Muscle layer of colon (tissue), 2 donors: ENCODE results near the gene SPATA31E1.
"Not testable (repeated sequence)": the region's sequence is repeated elsewhere in the genome, so short reads cannot be mapped to it uniquely, and the experiment has no call there.

Experiments
- H3K27ac ChIP-seq: one replicate; pipeline ENCODE4 v1.7.0; 2013; ENCODE audit warnings: low read depth, mild to moderate bottlenecking, low read length, moderate library complexity
- H3K27me3 ChIP-seq, 2 donors: one replicate each; pipeline ENCODE4 v1.7.0; 2013; ENCODE audit warnings: low read length in 2 of 2, mild to moderate bottlenecking in 2 of 2; ENCODE audit not compliant: insufficient read depth in 2 of 2, control insufficient read depth in 1 of 2
- H3K36me3 ChIP-seq: one replicate; pipeline ENCODE4 v1.7.0; 2013; ENCODE audit warnings: mild to moderate bottlenecking, low read length; ENCODE audit not compliant: insufficient read depth
- H3K4me1 ChIP-seq: one replicate; pipeline ENCODE4 v1.7.0; 2013; ENCODE audit warnings: mild to moderate bottlenecking, low read length; ENCODE audit not compliant: insufficient read depth
- H3K4me3 ChIP-seq, 2 donors: one replicate each; pipeline ENCODE4 v1.7.0; 2013; ENCODE audit warnings: low read length in 2 of 2, low read depth in 1 of 2, mild to moderate bottlenecking in 1 of 2, moderate library complexity in 1 of 2
- H3K9ac ChIP-seq: one replicate; pipeline ENCODE4 v1.7.0; 2013; ENCODE audit warnings: low read length
- H3K9me3 ChIP-seq: one replicate; pipeline ENCODE4 v1.7.0; 2013; ENCODE audit warnings: mild to moderate bottlenecking, low read length
- donor health status: abdominal sarcoma.
- donor health status: Adenocarcinoma of cecum.

Gene SPATA31E1

DNA sequence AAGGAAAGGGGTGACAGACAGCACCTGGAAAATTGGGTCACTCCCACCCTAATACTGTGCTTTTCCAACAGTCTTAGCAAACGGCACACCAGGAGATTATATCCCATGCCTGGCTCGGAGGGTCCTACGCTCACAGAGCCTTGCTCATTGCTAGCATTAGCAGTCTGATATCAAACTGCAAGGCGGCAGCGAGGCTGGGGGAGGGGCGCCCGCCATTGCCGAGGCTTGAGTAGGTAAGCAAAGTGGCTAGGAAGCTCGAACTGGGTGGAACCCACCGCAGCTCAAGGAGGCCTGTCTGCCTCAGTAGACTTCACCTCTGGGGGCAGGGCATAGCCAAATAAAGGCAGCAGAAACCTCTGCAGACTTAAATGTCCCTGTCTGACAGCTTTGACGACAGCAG, 19.7 kb downstream of the SPATA31E1 start:
- not testable (repeated sequence) for H3K4me3 ChIP-seq, H3K9me3 ChIP-seq, H3K4me1 ChIP-seq, H3K36me3 ChIP-seq, H3K9ac ChIP-seq, H3K27me3 ChIP-seq, H3K27ac ChIP-seq

DNA sequence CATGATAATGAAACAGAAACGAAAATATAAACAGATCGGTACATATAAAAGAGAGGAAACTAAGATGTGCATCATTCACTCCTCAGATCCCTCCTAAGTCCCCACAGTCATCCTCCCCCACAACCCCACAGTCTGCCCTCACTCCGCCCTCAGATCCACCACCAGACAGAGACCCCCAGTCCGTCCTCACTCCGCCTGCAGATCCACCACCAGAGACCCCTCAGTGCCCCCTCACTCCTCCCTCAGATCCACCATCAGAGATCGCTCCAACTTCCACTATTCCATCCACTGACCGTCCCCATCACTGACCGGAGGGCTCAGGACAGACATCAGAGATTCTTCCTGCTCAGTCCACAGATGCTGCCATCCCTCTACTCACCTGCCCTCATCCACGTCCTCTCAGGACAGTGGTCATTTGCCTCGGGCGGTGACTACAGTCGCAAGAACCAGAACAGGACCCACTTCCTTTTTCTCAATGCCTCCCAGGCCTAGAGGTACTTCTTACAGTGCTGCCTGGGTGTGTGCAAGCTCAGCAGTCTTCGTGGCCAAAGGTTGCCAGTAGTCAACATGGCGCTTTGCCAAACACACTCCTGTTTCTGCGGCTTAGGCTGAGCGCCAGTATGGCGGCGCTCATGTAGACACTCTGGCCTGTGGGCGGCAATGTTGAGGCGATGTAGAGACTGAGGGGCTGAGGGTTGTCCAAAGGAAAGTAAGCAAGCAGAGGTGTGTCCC, 26.8 kb downstream of the SPATA31E1 start:
- Histone ChIP-seq H3K9me3 (no peaks in the 10 kb centered on the region), H3K36me3 (no peaks in the 10 kb centered on the region), H3K9ac (no peak overlapping the region), H3K4me1 (no peaks in the 10 kb centered on the region), H3K4me3 (no peak overlapping the region), H3K27ac (no peak overlapping the region), H3K27me3 (no peaks in the 10 kb centered on the region)

DNA sequence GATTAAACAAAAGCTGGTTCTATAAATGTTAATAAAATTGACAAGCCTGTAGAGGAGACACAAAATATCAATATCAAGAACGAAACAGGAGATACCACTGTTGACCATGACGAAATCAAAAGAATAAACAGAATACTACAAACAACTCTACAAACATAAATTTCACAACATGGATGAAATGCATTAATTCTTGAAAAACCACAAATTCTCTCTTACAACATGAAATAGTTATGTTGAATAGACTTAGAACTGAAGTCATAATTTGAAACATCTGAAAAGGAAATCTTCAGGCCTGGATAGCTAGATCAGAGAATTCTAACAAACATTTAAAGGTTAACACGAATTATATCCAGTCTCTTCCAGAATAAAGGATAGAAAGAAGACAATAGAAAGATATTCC, 28.1 kb downstream of the SPATA31E1 start:
- Histone ChIP-seq H3K4me3 (no peak overlapping the region), H3K27me3 (no peaks in the 10 kb centered on the region), H3K4me1 (no peaks in the 10 kb centered on the region), H3K9me3 (no peaks in the 10 kb centered on the region), H3K9ac (no peak overlapping the region), H3K36me3 (no peaks in the 10 kb centered on the region), H3K27ac (no peak overlapping the region)

DNA sequence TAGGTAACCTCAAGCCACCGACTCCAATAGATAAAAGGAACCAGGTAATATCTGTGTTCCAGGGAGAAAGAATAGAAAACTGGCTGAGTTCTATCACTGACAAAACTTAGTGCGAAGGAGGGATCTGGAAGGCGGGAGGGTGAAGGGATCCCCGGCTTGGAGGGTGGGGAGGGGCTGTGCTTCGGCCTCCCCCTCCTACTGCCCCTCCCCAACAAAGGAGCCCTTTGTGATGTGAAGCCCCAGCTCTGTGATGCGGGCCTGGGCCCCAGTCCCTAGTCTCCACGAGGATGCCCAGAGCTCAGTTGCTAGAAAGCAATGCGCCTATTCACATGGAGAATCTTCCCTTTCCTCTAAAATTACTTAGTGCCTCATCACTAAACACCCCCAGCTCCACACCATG, 35.0 kb downstream of the SPATA31E1 start, which contains the start of gene SPATA31C1:
Gene SPATA31C1 (plus strand): TSS at position 301 of the 400 bp plus-strand sequence.
- not testable (repeated sequence) for H3K36me3 ChIP-seq, H3K4me1 ChIP-seq, H3K27me3 ChIP-seq

DNA sequence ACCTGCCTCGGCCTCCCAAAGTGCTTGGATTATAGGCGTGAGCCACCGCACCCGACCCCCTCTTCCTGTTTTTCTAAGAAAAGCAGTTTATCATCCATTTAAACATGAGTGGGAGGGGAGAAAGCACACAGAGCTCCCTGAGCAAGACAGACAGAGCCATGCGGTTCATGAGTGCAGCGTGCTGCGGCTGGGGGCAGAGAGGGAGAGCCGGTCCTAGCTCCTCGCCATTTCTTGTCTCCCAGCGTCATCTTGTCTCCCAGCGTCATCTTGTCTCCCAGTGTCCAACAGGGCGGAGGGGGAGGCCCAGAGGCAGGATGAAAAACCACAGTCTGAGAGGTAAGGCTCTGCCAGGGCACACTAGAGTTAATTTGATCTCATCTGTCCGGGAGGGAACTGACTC, 36.3 kb downstream of the SPATA31E1 start:
- not testable (repeated sequence) for H3K9ac ChIP-seq, H3K4me3 ChIP-seq, H3K9me3 ChIP-seq, H3K36me3 ChIP-seq, H3K4me1 ChIP-seq, H3K27me3 ChIP-seq, H3K27ac ChIP-seq

More for the DNA sequence above, 35.0 kb downstream of the SPATA31E1 start, which contains the start of gene SPATA31C1:
- not testable (repeated sequence) for H3K9ac ChIP-seq, H3K9me3 ChIP-seq, H3K4me3 ChIP-seq, H3K27ac ChIP-seq

DNA sequence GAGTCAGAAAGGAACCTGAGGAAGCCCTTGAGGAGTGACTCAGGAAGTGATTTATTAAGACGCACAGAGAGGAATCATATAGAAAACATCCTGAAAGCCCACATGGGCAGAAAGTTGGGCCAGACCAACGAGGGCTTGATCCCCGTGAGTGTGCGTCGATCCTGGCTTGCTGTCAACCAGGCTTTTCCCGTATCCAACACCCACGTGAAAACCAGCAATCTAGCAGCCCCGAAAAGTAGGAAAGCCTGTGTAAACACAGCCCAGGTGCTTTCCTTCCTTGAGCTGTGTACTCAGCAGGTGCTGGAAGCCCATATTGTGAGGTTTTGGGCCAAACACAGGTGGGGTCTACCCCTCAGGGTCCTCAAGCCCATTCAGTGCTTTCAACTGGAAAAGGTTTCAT, 38.9 kb downstream of the SPATA31E1 start:
- H3K27ac ChIP-seq, H3K4me3 ChIP-seq: not testable (repeated sequence)

DNA sequence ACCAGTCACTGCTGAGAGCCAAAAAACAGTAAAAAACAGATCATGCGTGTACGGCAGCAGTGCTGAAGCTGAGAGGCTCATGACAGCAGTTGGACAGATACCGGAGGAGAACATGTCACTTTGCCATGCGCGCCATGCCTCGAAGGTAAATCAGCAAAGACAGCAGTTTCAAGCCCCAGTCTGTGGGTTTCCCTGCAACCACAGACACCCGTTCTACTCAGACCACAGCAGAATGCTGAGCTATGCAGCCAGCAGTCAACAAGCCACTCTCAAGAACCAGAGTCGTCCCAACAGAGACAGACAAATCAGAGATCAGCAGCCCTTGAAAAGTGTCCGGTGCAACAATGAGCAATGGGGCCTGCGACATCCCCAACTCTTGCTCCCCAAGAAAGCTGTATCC, 40.3 kb downstream of the SPATA31E1 start:
- H3K9me3 ChIP-seq, H3K4me1 ChIP-seq: not testable (repeated sequence)

More for the DNA sequence above, 38.9 kb downstream of the SPATA31E1 start:
- not testable (repeated sequence) for H3K9me3 ChIP-seq, H3K4me1 ChIP-seq, H3K27me3 ChIP-seq, H3K9ac ChIP-seq, H3K36me3 ChIP-seq

DNA sequence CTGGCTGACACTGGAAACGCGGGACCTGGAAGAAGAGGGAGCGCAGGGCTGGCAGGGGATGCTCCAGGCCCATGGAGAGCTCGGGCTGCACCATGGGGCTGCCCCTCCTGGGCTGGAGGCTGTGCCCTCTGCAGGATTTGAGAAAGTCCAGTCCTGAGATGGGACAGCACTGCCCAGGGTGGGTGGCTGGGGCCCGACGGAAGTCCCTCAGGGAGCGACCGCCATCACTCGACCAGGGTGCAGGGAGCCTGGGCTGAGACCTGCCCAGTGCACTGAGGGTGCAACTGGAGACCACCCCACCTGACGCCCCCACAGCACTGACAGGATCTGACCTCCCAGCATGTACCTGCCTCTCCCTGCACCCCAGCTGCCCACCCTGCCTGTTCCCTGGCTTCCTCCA, 42.2 kb downstream of the SPATA31E1 start:
- H3K27me3 ChIP-seq, H3K9ac ChIP-seq, H3K36me3 ChIP-seq, H3K27ac ChIP-seq, H3K9me3 ChIP-seq, H3K4me1 ChIP-seq, H3K4me3 ChIP-seq: not testable (repeated sequence)

More for the DNA sequence above, 40.3 kb downstream of the SPATA31E1 start:
- H3K4me3 ChIP-seq, H3K27ac ChIP-seq, H3K27me3 ChIP-seq, H3K36me3 ChIP-seq, H3K9ac ChIP-seq: not testable (repeated sequence)

DNA sequence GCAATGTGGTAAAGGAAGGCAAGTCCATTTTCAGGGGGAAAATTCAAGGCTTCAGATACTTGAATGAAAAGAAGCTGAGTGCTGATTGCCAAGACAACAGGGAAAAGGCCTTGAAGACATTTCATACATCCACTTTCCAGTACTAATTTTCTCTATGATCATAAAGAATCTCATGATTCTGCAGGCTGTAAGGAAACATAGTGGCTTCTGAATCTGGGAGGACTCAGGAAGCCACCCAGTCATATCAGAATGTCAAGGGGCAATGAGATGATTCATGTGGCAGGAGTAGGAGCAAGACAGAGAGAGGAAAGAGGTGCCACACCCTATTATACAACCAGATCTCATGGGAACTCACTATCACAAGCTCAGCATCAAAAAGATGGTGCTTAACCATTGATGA, 46.5 kb downstream of the SPATA31E1 start:
- H3K4me1 ChIP-seq, H3K4me3 ChIP-seq, H3K9ac ChIP-seq, H3K9me3 ChIP-seq, H3K27ac ChIP-seq, H3K36me3 ChIP-seq, H3K27me3 ChIP-seq: not testable (repeated sequence)

DNA sequence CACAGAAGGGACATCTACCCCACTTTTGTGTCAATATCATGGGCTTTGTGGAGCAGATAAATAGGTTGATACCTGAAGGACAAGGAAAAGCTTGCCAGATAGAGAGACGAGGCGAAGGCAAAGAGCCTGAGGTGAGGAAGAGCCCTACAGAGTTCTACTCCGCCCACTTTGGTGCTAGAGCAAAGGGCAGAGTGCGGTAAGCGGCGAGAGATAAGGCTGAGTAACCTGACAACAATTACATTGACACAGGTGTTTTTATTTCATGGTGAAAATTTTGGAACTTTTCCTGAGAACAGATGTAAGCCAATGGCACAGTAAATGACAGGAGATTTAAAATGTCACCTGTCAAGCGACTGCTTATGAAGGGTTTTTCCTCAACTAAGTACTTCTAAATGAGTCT, 51.8 kb downstream of the SPATA31E1 start:
- not testable (repeated sequence) for H3K36me3 ChIP-seq, H3K9me3 ChIP-seq, H3K27me3 ChIP-seq, H3K4me3 ChIP-seq, H3K27ac ChIP-seq, H3K9ac ChIP-seq, H3K4me1 ChIP-seq

DNA sequence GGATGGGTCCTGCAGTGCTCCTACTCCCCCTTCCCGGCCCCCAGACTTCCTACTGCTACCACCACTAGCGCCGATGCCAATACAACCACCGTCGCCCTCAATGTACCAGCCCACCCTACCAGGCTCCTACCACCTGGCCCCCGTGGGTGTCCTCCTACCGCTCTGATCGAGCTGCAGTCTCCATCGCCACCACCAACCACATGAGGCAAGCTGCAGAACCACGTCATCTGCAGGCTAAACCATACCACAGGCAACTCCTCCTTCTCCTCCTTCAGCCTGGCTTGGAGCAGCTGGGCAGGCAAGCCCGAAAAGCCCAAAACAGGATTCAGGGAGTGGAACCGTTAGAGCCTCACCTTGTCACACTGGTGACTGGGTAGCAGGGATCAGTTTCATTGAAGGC, 54.7 kb downstream of the SPATA31E1 start:
- H3K9ac ChIP-seq, H3K4me3 ChIP-seq, H3K27ac ChIP-seq, H3K9me3 ChIP-seq, H3K36me3 ChIP-seq, H3K4me1 ChIP-seq, H3K27me3 ChIP-seq: not testable (repeated sequence)

DNA sequence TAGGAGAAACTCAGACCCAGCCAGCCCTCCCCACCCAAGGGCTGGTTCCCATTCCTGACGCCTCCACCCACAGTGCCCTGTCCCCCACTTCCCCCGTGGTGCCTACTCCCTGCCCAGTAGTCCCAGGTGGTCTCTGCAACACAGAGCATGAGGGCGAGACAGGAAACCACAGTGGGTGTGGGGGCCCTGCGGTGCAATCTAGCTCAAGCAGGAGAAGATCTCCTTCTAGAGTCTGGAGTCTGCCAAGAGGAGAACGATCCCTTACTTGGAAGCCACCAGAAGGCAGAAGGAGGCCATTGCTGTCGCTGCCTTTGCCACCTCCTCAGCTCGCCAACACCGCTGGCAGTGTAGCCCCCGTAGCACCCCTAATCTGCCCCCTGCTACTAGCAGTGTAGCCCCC, 55.2 kb downstream of the SPATA31E1 start:
- H3K9ac ChIP-seq, H3K27me3 ChIP-seq, H3K4me3 ChIP-seq, H3K9me3 ChIP-seq, H3K4me1 ChIP-seq, H3K27ac ChIP-seq, H3K36me3 ChIP-seq: not testable (repeated sequence)
